HepG2 (cell line): Measurements from ENCODE around the gene SCT. TPM values are rescaled to one million over a fixed set of nuclear protein-coding genes. Genes with fewer than 3 reads are reported as not detected.

Experiments
- ERF ChIP-seq: IDR thresholded peaks from 2 replicates; pipeline ENCODE4 v1.6.1; 2018; ENCODE audit warnings: missing biosample characterization, missing genetic modification reagents
- GFI1 ChIP-seq: sonication (generic); formaldehyde crosslinking; IDR thresholded peaks from 2 replicates; pipeline ENCODE4 v1.5.0; 2020; ENCODE audit warnings: missing genetic modification reagents, mild to moderate bottlenecking, borderline replicate concordance
- HNRNPH1 ChIP-seq: fragments of 200-400 bp; formaldehyde crosslinking; optimal IDR thresholded peaks from 2 replicates; pipeline ENCODE3; 2017; ENCODE audit warnings: mild to moderate bottlenecking, low read depth, low read length
- KDM6A ChIP-seq: IDR thresholded peaks from 2 replicates; pipeline ENCODE4 v1.6.1; 2016; ENCODE audit warnings: low read depth
- MTA1 ChIP-seq: sonication (generic); formaldehyde crosslinking; IDR thresholded peaks from 2 replicates; pipeline ENCODE4 v1.4.0; 2020; ENCODE audit warnings: missing genetic modification reagents, mild to moderate bottlenecking, borderline replicate concordance
- MTA3 ChIP-seq: sonication (generic); formaldehyde crosslinking; IDR thresholded peaks from 2 replicates; pipeline ENCODE4 v1.4.0; 2020; ENCODE audit warnings: missing genetic modification reagents
- PHF21A ChIP-seq: sonication (generic); formaldehyde crosslinking; IDR thresholded peaks from 2 replicates; pipeline ENCODE4 v1.5.0; 2020; ENCODE audit warnings: mild to moderate bottlenecking, missing genetic modification reagents
- POLR2G ChIP-seq: fragments of 200-400 bp; formaldehyde crosslinking; IDR thresholded peaks from 2 replicates; pipeline ENCODE4 v1.6.1; 2018; ENCODE audit warnings: mild to moderate bottlenecking, low read depth, low read length, moderate library complexity
- SALL1 ChIP-seq: sonication (generic); formaldehyde crosslinking; IDR thresholded peaks from 2 replicates; pipeline ENCODE4 v1.8.0; 2022; ENCODE audit warnings: mild to moderate bottlenecking, missing genetic modification reagents
- SRSF1 ChIP-seq: fragments of 200-400 bp; formaldehyde crosslinking; optimal IDR thresholded peaks from 2 replicates; pipeline ENCODE3; 2017; ENCODE audit warnings: mild to moderate bottlenecking, low read depth, low read length, moderate library complexity
- ZNF256 ChIP-seq: sonication (generic); formaldehyde crosslinking; conservative IDR thresholded peaks from 2 replicates; pipeline ENCODE4 v1.4.0; 2020; ENCODE audit warnings: missing genetic modification reagents
- ZNF547 ChIP-seq: sonication (generic); formaldehyde crosslinking; IDR thresholded peaks from 2 replicates; pipeline ENCODE4 v1.5.1; 2020; ENCODE audit warnings: mild to moderate bottlenecking, missing genetic modification reagents
- ZNF598 ChIP-seq: sonication (generic); formaldehyde crosslinking; IDR thresholded peaks from 2 replicates; pipeline ENCODE4 v1.5.1; 2020; ENCODE audit warnings: mild to moderate bottlenecking, missing genetic modification reagents, borderline replicate concordance
- polyA plus RNA-seq, 8 experiments: library from polyadenylated mRNA; depleted of rRNA in 3 of 8; stranded (reverse) in 7 of 8; unstranded in 1 of 8; fragments of >200 nt; fragmentation: Illumina TruSeq in 4 of 8; extraction: Trizol in 4 of 8; gene quantifications; 2 replicates each; pipeline versions ENCODE4 v1.2.1 to v1.2.3, GENCODE V29; 2011 to 2016; ENCODE audit warnings: low read depth in 4 of 8, missing spikeins in 1 of 8, mixed read lengths in 1 of 8; ENCODE audit not compliant: insufficient read depth in 1 of 8
- total RNA-seq, 5 experiments: library from RNA; depleted of rRNA; stranded (reverse); fragments of >200 nt; fragmentation: Illumina TruSeq; extraction: Trizol; gene quantifications; 2 replicates each; pipeline ENCODE4 v1.2.3, GENCODE V29; 2016; ENCODE audit warnings: low read depth in 1 of 5
- TF ChIP-seq, protein P1 (sequence below): sonication (generic); formaldehyde crosslinking; IDR thresholded peaks from 2 replicates; pipeline ENCODE4 v1.9.0; 2022; ENCODE audit warnings: missing genetic modification reagents, mild to moderate bottlenecking, borderline replicate concordance
- TF ChIP-seq, protein P2 (sequence below), 2 experiments: sonication (generic) in 1 of 2; formaldehyde crosslinking in 1 of 2; IDR thresholded peaks; 2 replicates each; pipeline versions ENCODE4 v1.4.0 to v1.6.1; 2016 to 2020; ENCODE audit warnings: borderline replicate concordance in 1 of 2, low read depth in 1 of 2, mild to moderate bottlenecking in 1 of 2, missing genetic modification reagents in 1 of 2
- TF ChIP-seq, protein P3 (sequence below): conservative IDR thresholded peaks from 2 replicates; pipeline ENCODE4 v1.6.1; 2018; ENCODE audit warnings: missing genetic modification reagents
- TF ChIP-seq, protein P4 (sequence below): sonication (generic); formaldehyde crosslinking; IDR thresholded peaks from 2 replicates; pipeline ENCODE4 v1.9.0; 2021; ENCODE audit warnings: missing genetic modification reagents, mild to moderate bottlenecking, borderline replicate concordance

SCT gene
- total and polyA plus RNA-seq, 2 of the 13 experiments (the other 11 are each of a cell fraction or from before 2014, with no cell fraction given): not detected

DNA sequence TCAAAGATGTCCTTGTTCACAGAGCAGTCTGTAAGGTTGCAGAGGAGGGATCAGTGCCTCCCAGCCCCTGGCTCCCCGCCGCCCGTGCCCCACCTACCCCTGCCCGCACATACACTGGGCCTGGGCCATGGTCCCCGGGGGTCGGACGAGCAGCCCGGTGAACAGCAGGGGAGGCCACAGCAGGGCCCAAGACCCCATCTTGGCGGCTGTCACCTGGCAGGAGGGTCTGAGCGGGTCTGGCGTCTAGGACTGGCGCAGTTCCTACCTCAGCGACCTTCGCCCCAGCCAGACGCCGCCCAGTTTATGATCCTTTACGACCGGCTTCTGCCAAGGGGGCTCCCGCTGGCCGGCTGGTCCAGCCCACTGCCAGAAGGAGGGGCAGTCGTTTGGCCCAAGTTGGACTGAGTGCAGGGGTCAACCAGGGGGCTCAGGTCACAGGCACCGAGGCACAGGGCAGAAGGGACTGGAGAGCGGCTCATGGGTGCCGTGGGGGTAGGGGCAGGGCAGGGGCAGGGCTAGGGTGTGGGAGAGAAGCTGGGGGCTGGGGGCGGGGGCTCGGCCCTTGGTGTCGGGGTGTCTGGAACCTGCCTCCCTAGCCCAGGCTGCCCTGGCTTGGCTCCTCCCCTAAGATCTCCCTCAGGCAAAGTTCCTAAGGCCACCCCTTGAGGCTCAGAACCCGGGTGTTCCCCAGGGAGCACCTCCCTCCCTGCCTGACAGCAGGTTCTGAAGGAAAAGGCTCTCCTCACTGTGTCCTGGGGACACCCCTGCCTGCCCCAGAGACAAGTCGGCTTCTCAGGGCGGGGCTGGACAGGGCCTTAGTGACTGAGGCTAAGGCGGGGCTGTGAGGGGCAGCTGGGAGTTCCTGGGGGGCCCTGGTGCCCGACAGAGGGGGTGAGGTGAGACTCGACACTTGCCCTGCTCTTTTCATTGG is 2.0 kb downstream of the SCT start, which contains the start of gene CDHR5 (continued):
- TF ChIP-seq, protein P1, sequence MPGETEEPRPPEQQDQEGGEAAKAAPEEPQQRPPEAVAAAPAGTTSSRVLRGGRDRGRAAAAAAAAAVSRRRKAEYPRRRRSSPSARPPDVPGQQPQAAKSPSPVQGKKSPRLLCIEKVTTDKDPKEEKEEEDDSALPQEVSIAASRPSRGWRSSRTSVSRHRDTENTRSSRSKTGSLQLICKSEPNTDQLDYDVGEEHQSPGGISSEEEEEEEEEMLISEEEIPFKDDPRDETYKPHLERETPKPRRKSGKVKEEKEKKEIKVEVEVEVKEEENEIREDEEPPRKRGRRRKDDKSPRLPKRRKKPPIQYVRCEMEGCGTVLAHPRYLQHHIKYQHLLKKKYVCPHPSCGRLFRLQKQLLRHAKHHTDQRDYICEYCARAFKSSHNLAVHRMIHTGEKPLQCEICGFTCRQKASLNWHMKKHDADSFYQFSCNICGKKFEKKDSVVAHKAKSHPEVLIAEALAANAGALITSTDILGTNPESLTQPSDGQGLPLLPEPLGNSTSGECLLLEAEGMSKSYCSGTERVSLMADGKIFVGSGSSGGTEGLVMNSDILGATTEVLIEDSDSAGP: peak; percentile 15; the same call in 1 of the 2 replicates
- TF ChIP-seq, protein P2, sequence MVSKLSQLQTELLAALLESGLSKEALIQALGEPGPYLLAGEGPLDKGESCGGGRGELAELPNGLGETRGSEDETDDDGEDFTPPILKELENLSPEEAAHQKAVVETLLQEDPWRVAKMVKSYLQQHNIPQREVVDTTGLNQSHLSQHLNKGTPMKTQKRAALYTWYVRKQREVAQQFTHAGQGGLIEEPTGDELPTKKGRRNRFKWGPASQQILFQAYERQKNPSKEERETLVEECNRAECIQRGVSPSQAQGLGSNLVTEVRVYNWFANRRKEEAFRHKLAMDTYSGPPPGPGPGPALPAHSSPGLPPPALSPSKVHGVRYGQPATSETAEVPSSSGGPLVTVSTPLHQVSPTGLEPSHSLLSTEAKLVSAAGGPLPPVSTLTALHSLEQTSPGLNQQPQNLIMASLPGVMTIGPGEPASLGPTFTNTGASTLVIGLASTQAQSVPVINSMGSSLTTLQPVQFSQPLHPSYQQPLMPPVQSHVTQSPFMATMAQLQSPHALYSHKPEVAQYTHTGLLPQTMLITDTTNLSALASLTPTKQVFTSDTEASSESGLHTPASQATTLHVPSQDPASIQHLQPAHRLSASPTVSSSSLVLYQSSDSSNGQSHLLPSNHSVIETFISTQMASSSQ (IDR thresholded peaks at IDR 0.05; ENCODE audit: low read depth): no peak
- TF ChIP-seq, protein P2 (CRISPR knock-in tag; IDR thresholded peaks at IDR 0.05; ENCODE audit: borderline replicate concordance): peak; percentile 34; the same call in 1 of the 2 replicates
- TF ChIP-seq SALL1 (CRISPR knock-in tag) (peak; percentile 70), HNRNPH1 (peak; percentile 7), KDM6A (CRISPR knock-in tag) (no peak), MTA1 (CRISPR knock-in tag) (peak; percentile 43; the same call in 1 of the 2 replicates), PHF21A (CRISPR knock-in tag) (no peak), GFI1 (no peak), ZNF547 (CRISPR knock-in tag) (0 out of 2 replicates have a peak, but pooled peaks have one; percentile 43), ZNF598 (no peak), ZNF256 (CRISPR knock-in tag) (no peak), SRSF1 (peak; percentile 27), MTA3 (CRISPR knock-in tag) (no peak), ERF (CRISPR knock-in tag) (no peak), POLR2G (peak; percentile 52)
- TF ChIP-seq, protein P3, sequence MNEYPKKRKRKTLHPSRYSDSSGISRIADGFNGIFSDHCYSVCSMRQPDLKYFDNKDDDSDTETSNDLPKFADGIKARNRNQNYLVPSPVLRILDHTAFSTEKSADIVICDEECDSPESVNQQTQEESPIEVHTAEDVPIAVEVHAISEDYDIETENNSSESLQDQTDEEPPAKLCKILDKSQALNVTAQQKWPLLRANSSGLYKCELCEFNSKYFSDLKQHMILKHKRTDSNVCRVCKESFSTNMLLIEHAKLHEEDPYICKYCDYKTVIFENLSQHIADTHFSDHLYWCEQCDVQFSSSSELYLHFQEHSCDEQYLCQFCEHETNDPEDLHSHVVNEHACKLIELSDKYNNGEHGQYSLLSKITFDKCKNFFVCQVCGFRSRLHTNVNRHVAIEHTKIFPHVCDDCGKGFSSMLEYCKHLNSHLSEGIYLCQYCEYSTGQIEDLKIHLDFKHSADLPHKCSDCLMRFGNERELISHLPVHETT (CRISPR knock-in tag): no peak
- TF ChIP-seq, protein P4, sequence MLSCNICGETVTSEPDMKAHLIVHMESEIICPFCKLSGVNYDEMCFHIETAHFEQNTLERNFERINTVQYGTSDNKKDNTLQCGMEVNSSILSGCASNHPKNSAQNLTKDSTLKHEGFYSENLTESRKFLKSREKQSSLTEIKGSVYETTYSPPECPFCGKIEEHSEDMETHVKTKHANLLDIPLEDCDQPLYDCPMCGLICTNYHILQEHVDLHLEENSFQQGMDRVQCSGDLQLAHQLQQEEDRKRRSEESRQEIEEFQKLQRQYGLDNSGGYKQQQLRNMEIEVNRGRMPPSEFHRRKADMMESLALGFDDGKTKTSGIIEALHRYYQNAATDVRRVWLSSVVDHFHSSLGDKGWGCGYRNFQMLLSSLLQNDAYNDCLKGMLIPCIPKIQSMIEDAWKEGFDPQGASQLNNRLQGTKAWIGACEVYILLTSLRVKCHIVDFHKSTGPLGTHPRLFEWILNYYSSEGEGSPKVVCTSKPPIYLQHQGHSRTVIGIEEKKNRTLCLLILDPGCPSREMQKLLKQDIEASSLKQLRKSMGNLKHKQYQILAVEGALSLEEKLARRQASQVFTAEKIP (CRISPR knock-in tag): no peak
